Astrocyte (in vitro differentiated cells and primary cell): ENCODE data around the gene ZNF10.

Source experiments
- CTCF ChIP-seq: IDR thresholded peaks from 2 replicates; pipeline ENCODE4 v1.5.1; 2011; ENCODE audit warnings: low read depth, mild to moderate bottlenecking, inconsistent platforms, low read length, moderate library complexity; ENCODE audit not compliant: insufficient read depth
- EZH2 ChIP-seq: IDR thresholded peaks from 2 replicates; pipeline ENCODE4 v1.6.1; 2012; ENCODE audit warnings: mild to moderate bottlenecking, low read length, inconsistent platforms; ENCODE audit not compliant: insufficient read depth

DNA sequence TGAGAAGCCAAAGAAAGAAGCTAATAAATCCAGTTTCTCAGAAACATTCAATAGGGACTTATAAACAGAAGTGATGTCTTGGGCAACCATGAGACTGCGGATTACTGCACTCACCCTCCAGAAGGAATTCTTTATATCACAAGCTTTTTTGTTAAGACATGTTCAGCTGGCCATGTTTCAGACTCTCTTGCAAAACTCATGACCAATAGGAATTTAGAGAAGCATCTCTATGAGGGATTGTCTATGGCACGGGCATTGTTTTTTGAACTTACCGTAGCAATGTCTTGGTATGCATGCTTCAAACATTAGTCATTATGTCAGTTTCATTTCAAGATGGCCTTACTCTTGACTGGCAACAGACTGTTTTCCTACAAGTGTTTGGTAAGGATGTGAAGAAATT lies 35.3 kb downstream of the ZNF10 start:
- no peak for TF ChIP-seq CTCF
- TF ChIP-seq EZH2, result no peak
